Kidney glomerular epithelial cell (primary cell): ENCODE data around the gene FGF18.
"Not testable (repeated sequence)": the region's sequence is repeated elsewhere in the genome, so short reads cannot be mapped to it uniquely, and the experiment has no call there.

Experiments
- DNase-seq: peaks from one replicate; lab custom pipeline; 2025; lab: John Stamatoyannopoulos, UW

FGF18 gene

DNA sequence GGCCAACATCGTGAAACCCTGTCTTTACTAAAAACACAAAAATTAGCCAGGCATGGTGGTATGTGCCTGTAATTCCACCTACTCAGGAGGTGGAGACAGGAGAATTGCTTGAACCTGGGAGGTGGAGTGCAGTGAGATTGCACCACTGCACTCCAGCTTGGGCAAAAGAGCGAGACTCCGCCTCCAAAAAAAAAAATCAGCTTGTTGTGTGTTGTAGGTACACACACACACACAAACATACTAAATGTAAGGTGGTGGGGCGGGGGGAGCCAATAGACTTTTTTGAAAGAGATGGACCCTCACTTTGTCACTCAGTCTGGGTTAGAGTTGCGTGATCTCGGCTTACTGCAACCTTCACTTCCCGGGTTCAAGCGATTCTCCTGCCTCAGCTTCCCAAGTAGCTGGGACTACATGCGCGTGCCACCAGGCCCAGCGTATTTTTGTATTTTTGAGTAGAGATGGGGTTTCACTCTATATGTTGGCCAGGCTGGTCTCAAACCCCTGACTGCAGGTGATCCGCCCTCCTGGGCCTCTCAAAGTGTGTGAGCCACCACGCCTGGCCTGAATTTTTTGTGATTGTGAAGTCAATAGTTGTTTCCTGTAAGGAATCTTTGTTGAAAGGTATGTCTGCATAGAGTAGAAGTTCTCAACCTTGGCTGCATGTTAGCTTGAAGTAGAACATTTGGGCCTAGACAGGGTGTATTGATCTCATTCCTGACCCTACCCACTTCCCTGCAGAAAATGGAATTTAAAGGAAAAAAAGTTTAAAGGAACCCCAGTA is 18.1 kb upstream of the FGF18 start:
- no peak for DNase-seq

DNA sequence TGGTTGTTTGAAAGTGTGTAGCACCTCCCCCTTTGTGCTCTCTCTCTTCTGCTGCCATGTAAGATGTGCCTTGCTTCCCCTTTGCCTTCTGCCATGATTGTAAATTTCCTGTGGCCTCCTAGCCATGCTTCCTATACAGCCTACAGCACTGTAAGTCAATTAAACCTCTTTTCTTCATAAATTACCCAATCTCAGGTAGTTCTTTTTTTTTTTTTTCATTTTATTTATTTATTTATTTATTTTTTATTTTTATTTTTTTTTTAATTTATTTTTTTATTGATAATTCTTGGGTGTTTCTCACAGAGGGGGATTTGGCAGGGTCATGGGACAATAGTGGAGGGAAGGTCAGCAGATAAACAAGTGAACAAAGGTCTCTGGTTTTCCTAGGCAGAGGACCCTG is 16.7 kb upstream of the FGF18 start:
- not testable (repeated sequence) for DNase-seq

DNA sequence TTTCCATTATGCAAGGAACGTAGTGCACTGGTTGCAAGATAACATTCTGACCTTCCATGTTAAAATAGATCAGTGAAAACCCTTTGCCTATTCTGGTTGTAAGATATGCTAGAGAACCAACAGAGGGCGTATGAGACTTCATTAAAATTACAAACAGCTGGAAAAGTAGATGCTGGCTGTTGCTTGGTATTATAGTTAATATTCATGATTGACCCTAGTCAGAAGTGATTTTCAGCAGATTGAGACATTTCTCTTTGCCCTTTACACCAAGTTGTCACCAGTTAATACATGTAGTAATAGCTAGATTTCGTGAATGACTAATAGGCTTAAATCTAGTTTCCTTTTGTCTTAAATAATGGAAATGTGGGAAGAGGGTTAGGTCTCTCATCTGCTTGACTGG is 13.8 kb upstream of the FGF18 start:
- DNase-seq = no peak

DNA sequence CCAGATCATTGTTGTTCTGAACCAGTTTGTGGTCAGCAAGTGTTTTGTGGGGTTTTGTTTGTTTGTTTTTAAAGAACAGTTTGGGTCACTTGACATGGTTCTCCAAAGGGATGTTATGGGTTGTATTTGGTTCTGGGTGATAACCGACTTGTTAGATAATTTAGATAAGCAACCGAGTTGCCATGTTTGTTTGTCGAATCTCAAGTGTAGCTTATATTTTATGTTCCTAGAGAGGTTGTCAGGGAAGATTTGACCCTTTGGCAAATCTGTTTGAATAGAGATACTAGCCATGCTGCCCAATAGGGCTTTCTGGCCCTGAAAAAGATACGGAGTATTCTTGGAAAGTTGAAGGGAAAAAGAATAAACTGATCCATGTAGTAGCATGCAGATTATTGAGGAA is 12.2 kb upstream of the FGF18 start:
- no peak for DNase-seq

DNA sequence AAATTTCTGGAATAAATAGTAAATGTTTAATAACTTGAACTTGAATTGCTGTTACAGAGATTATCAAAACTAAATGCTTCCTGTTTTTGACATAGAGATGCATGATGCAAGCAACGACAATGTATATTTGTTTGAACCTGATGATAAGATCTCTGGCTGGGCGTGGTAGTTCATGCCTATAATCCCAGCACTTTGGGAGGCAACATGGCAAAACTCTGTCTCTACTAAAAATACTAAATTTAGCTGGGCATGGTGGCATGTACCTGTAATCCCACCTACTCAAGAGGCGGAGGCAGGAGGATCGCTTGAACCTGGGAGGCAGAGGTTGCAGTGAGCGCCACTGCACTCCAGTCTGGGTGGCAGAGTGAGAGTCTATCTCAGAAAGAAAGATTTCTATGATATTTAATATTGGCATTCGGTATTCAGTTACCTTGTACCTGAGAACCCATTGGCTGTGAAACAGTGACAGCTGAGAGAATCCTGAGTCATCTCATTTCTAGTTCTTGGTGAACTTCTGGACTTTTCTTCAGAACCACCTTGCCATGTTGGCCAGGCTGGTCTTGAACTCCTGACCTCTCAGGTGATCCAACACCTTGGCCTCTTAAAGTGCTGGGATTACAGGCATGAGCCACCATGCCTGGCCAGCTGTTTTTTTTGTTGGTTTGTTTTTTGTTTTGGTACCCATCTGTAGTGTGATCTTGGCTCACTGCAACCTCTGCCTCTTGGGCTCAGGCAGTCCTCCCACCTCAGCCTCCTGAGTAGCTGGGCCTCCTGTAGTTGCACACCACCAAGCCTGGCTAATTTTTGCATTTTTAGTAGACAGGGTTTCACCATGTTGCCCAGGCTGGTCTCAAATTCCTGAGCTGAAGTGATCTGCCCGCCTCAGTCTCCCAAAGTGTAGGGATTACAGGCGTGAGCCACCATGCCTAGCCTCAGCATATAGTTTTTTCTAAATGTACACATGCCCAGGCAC is 10.0 kb upstream of the FGF18 start:
- DNase-seq = no peak

DNA sequence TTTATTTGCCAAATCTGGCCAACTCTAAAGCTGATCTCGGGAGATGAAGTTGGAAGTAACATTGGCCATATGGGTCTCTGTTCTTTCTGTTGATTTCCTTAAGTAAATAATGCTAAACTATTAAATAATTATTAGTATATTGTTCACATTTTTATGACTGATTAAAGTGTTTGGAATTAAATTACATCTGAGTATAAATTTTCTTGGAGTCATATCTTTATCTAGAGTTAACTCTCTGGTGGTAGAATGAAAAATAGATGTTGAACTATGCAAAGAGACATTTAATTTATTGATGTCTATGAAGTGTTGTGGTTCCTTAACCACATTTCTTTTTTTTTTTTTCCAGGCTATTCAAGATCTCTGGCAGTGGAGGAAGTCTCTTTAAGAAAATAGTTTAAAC is 9.3 kb upstream of the FGF18 start:
- DNase-seq = no peak

DNA sequence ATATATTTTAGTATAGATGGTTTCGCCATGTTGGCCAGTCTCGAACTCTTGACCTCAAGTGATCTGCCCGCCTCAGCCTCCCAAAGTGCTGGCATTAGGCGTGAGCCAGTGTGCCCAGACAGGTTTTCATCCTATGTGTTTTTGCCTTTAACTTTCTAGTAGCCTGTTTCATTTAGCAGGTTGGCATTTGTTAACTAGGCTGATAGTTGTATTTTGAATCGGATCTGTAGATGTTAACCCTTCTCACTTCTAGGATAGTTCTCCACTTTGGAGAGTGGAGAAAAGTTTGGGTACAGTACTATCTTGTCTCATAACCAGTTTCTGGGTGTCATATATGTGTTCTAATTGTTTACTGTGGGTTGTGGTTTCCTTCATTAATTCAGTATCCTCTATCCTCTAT is 7.3 kb upstream of the FGF18 start:
- DNase-seq = no peak

DNA sequence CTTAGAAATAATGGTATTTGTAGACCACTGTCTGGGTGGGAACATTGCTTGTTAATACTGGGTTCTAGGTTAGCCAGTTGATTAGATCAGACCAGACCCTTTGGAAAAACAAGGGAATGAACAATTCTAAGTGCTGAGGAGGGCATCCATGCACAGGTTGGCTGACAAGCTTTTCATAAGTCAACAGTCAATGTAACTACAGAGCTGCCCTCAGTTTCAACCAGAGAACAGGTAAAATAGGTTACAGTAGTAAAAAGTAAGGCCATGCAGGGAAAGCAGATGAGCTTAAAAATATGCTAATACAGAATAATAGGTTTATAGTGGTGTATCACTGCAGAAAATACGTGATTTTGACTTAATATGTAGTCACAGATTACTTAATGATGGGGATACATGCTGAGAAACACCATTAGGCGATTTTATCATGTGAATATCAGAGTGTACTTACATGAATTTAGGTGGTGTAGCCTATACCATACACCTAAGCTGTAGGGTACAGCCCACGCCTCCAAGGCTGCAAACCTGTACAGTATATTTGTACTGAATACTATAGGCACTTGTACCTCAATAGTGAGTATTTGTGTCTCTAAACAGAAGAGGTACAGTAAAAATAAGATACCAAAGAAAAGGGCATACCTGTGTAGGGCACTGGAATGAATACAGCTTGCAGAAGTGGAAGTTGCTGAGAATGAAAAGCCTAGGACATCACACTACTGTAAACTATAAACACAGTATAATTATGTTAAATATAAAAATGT is 6.1 kb upstream of the FGF18 start:
- no peak for DNase-seq

DNA sequence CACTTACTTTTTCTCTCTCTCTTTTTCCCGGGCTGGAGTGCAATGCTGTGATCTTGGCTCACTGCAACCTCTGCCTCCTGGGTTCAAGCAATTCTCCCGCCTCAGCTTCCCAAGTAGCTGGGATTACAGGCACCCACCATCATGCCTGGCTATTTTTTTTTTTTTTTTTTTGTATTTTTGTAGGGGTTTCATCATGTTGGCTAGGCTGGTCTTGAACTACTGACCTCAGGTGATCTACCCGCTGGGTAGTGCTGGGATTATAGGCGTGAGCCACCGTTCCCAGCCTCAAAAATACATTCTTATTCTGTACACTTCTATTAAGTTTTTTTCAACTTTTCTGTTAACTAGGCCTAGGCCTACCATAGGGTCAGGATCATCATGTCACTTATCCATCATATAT is 5.5 kb upstream of the FGF18 start:
- not testable (repeated sequence) for DNase-seq

DNA sequence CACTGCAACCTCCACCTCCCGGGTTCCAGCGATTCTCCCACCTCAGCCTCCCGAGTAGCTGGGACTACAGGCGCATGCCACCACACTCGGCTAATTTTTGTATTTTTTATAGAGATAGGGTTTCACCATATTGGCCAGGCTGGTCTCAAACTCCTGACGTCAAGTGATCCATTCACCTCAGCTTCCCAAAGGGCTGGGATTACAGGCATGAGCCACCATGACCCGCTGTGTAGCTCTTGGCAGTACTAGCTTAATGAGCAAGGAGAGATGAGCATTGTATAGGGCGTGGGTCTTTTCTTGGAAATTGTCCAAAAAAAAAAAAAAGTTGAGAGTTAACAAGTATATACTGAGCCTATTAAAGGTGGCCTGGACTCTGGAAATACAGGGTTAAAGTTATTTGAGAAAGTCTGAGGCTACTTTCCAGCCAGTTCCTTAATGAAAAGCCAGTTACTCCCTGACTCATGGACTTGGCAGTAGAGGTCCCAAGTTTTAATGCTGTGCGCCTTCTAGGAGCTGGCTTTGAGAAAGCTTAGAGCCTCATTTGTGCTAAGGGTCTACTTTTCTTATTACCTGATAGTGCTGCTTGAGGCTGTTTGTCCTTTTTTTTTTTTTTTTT is 4.2 kb upstream of the FGF18 start:
- no peak for DNase-seq

DNA sequence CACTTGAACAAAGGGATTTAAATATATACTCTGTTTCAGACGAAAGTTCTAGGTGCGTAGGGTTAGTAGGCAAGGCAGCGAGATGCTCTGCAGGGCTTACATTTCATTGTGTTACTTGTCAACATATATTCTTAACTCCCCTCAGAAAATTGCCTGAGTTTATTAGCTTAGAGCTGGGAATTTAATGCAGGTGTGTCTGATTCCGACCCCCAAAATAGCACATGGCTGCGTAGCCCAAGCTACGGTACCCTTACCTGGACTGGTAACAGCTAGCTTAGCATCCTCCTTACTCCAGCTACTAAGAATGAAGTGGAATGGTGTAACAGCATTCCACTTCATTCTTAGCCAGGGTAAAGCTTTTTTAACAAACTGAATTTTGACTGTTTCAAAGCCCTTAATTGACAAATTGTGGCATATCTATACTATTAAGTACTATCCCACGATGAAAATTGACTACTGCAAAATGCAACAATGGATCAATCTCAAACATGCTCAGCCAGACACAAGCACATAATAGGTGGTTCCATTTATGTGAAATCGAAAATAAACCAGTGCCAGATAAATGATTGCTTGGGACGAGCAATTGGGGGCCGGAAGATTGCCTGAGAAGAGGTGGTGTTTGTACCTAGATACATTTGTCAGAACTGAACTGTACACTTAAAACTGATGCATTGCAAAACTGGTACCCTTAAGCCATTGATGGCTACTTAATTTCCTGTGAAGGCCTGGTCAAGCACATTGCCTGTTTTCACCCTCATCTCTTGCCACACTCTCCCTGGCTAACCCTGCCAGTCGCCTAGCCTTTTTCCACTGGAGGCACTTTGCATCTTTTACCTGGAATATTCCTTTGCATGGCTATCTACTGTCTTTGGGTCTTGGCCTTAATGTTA is 3.0 kb upstream of the FGF18 start:
- DNase-seq = no peak

DNA sequence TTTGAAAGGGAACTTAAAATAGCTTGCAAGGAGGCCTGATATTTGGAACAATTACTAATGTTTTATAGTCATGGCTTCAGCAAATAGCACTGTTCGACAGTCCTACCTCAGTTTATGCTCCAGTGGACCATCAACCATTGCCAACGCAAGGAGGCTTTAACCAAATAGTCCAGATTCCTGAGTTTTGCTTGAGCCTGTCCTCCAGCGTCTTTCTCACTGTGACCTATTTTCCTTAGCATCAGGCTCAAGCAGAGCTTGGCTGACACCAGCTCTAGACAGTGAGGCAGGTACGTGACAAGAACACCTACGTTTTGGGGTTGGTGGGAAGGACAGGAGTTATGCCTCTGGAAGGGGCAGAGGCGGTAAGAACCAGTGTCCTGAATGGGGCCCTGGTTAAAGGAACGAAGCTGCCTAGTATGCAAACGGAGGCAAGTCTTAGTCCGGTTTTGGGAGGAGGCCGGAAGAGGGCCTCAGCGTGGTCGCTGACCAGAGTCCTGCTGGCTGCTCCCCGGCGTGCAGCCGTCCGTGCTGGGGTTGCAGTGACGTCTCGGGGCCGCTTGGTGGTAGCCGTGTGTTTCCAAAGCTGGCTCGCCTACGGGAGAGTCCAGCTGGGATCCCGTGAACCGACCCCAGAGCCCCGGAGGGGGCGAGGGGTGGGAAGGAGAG is 998 bp upstream of the FGF18 start:
- DNase-seq = peak; percentile 68

DNA sequence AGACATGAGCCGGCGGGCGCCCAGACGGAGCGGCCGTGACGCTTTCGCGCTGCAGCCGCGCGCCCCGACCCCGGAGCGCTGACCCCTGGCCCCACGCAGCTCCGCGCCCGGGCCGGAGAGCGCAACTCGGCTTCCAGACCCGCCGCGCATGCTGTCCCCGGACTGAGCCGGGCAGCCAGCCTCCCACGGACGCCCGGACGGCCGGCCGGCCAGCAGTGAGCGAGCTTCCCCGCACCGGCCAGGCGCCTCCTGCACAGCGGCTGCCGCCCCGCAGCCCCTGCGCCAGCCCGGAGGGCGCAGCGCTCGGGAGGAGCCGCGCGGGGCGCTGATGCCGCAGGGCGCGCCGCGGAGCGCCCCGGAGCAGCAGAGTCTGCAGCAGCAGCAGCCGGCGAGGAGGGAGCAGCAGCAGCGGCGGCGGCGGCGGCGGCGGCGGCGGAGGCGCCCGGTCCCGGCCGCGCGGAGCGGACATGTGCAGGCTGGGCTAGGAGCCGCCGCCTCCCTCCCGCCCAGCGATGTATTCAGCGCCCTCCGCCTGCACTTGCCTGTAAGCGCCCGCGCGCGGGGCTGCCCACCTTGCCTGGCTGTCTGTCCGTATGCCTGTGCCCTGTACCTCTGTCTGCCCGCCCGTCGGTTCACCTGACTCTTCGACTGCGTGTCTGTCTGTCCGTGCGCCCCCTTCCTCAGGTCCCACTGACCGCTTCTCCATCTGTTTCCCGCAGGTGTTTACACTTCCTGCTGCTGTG is 412 bp downstream of the FGF18 start:
- DNase-seq = no peak

DNA sequence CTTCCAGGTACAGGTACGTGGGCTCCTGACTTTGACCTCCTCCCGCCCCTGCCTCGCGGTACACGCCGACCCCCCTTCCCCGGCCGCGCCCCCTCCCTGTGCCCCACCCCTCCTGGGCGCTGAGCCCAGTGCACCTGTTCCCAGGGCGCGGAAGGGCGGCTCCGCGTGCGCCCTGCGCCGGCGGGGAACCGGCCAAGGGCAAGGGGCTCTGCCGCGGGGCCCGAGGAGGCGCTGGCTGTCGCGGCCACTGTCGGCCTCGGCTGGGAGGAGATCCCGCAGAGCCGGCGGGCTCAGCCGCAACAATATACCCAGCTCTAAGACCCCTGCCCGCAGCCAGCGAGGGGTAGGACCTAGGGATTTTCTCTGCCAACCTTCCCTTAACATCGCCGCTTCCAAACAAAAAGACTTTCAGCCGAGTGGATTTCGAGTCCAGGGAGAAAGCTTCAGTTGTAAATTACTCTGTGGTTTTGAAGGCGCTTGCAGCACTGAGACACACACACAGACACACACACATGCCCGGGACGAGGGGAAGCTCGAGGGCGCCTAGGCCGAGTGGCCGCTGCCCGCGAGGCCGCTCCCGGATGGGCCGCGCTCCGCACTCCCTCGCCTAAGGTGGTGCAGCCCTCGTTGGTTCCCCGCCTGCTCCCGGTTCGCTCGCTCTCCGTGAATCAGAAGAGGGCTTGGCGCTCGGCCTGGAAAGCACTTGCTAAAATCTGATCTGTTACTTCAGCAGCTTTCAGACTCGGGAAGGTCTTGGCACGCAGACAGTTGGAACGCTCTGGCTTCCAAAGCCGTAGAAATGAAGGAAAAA is 1.2 kb downstream of the FGF18 start:
- DNase-seq = no peak

DNA sequence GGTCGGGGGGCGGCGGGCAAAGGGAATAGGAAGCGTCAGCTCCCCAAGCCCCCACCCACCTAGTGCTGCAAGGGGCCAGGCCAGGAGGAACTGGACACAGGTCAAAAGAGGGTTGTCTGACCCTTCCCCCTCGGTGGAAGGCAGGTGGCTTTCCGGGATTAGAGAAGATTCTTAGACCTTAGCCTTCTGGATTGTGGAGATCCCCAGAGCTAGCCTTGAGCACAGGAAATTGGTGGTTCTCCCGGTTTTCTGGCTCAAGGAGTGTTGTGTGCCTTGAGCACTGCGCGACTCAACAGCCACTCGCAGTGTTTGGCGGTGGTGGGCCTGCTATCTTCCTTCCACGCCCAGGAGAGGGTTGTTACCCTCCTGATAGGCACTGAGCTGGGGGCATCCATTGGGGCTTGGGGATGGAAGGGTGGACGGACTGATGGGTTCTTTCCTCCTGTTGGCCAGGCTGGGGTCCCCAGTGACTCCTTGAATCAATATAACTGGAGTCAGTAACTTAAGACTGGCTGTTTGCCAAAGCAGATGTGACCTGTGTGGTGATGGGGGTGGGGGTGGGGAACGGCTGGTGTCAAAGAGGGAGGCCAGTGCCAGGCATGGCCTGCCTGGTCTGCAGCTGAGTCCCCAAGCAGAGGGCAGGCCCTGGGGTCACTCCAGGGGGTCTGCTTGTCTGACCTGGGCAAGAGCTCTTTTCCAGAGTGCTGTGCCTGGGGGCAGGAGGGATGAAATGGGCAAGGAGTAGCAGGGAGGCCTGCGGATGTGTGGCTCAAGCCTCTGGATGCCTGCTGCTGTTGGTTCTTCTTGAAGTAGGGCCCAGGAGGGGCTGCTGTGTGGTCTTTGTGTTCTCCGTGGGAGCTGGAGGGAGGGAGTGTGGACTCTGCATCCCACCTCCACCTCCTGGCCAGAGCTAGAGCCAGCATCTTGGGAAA is 2.1 kb downstream of the FGF18 start:
- DNase-seq = no peak

DNA sequence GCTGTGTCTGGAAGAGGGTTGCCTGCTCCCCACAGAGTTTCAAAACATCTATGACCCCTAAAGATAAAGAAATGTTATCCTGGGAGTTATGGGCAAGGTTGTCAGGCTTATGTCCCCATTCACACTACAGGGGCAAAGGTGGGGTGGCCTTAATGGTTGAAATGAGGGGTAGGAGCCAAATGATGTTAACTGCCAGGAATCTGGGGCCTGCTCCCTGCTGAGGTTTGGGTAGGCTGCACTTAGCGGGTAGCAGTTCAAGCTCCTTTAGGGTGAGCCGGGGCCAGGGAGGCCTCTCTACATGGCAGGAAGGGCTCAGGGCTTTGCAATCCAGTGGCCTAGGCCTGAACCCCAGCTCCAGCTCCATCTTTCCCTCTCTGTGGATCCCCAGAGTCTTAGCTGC is 3.0 kb downstream of the FGF18 start:
- DNase-seq = no peak

DNA sequence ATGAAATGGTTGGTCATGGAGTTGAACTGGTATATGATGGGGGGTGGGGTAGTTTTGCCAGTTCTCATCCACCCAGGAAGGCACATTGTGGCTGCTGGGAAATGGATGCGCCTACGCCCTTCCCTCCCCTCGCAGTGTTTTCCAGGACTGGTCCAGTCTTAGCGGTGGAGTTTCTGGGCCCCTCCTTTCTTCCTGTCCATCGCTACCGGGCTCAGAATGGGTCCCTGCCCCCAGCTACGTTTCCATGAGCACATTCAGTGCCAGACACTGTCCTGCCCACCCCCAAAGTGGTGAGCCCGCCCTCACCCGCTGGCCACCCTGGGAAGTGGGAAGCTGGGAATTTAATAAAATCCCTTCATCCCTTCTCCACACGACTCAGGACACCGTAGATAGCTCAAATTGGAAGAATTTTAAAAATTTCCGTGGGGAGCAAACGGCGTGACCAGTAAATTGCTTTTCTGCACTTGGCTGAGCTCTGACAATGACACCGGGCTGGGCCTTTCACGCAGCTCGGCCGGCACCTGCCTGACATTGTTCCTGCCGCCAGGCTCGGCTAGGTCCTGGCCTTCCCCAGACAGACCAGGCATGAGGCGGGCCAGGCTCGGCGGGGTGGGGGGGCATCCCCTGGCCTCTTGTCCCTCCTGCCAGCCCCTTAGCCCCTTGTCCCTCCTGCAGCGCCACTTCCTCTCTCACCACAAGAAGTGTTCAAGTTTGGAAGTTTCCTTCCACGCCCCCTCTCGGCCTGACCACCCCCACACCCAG is 3.6 kb downstream of the FGF18 start:
- peak; percentile 73 for DNase-seq
